Activated CD4-positive, alpha-beta T cell treated with anti-CD3 and anti-CD28 coated beads for 24 hours (primary cell): ENCODE data around the gene NAV1.
"Not testable (repeated sequence)": the region's sequence is repeated elsewhere in the genome, so short reads cannot be mapped to it uniquely, and the experiment has no call there.

Experiments used
- DNase-seq, 2 donors: peaks; one replicate each; pipeline ENCODE4 v3.0.0-alpha.2; 2020; ENCODE audit warnings: low read depth in 2 of 2

Gene NAV1

GRCh38 chr1:201538612-201539551 is at the start of gene NAV1:
TSS of gene NAV1 (plus strand) at chr1:201539127. CDS start at chr1:201622885, 83,758 bp downstream.
- DNase-seq = no peak

GRCh38 chr1:201489643-201490261 is 49.2 kb upstream of the NAV1 start:
- DNase-seq = no peak

- DNase-seq = no peak
These were observed 48.2 kb upstream of the NAV1 start for GRCh38 chr1:201490708-201491131.

- DNase-seq = no peak
These were observed 46.9 kb upstream of the NAV1 start for GRCh38 chr1:201491896-201492511.

DNA sequence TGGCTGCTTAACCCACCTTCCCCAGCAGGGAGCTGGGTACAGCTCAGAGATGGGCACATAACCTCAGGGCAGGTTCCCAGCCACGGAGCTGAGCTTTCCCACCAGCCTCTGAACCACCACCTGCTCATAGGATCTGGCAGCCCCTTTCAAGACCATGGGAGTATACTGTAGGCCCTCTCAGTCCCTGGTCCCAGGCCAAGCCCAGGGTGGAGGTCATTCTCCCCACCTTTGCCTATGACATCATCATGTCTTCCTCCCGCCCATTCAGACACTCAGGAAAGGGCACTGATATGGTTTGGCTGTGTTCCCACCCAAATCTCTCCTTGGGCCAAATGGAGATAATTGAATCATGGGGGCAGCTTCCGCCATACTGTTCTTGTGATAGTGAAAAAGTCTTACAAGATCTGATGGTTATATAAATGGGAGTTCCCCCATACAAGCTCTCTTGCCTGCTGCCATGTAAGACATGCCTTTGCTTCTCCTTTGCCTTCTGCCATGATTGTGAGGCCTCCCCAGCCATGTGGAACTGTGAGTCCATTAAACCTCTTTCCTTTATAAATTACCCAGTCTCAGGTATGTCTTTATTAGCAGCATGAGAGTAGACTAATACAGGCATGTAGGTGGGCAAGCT is 45.8 kb upstream of the NAV1 start:
- not testable (repeated sequence) for DNase-seq

- DNase-seq = no peak
These were observed 44.9 kb upstream of the NAV1 start for GRCh38 chr1:201493757-201494617.

- no peak for DNase-seq
These were observed 43.2 kb upstream of the NAV1 start for GRCh38 chr1:201495551-201496295.

- no peak for DNase-seq
These were observed 42.6 kb upstream of the NAV1 start for GRCh38 chr1:201496296-201496690.

DNA sequence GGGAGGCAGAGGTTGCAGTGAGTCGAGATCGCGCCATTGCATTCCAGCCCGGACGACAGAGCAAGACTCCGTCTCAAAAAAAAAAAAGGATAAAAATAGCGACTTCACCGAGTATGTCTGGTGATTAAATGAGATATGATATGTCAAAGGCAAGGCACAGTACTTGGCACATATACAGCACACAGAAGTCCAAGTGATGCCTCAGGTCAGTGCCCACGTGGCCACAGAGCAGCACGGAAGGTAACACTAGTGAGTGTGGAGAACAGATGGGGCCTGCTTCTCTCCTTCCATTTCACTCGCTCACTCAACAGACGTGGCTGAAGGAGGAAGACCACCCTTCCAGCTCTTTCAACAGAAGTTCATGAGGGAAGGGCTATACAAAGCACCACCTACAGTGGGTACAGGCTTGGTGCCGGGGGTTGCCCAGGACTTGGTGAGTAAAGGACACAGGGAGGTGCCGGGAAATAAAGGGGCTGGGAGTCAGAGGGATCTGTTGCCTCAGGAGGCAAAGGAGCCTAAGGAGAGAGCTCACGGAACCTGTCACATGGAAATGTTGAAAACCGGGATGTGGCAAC is 40.9 kb upstream of the NAV1 start:
- no peak for DNase-seq

DNA sequence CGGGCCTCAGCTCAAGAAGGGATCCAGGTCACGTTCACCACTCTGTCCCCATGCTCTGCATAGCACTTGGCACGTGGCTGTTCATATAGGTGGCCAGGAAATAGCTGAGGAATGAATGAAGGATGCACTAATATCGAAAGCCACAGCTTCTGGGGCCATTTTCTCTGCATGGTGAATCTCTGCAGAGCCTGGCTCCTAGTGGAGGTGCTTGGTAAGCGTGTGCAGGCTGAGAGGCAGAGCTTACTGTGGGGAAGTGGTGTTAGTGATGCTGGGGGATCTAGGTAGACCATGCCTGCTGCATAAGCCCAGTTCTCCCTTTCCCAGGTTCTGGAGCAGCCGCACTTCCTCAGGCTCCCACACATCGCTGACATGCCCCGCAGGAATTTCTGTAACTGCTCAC is 40.3 kb upstream of the NAV1 start:
- DNase-seq = no peak

DNA sequence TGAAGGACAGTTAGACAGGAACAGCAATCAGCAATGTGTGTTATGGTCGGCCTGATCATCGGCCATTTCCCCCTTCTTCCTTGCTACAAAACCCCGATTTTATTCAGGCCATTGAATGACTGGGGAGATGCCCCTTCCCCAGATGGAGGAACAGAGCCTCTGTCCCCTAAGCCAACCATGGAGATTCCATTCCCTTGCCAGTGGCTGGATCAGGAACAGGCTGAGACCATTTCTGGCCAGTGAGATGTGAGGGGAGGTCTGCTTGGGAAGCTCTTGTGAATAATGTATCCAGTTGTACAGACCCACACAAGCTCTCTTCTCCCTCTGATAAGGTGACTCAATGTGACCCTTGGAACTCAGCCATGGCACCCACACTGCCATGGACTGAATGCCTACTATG is 39.7 kb upstream of the NAV1 start:
- no peak for DNase-seq

DNA sequence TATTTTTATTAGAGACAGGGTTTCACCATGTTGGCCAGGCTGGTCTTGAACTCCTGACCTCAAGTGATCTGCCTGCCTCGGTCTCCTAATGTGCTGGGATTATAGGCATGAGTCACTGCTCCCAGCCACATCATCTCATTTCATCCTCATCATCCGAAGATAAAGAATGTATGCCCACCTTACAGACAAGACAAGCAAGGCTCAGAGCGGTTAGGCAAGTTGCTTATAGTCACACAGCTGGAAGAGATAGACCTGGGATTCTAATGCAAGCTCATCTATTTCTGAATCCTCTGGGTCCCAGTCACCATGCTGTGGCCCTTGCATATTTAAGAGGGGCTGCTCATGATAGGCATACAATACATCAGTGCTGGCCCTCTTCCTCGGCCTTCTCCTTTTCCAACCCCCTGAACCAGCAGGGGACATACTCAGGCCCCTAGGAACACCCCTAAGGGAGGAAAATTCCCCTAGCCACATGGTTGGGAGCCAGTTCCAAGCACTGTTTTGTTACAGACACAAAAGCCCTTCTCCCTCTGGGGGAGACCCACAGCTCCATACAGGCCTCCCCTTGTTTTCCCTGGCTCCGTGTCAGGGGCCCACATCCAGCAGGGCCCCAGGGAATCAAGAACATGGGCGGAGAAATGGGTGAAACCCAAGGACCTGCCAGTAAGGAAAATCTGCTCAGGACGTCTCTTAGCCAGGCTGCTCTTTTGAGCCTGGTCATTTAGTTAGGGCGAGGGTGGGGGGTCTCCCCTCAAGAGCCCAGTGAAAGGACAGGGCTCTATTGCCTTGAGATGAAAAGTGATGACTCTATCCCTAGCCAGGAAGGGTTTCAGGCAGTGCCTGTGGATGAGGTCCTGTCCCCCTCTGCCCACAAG is 38.9 kb upstream of the NAV1 start:
- no peak for DNase-seq

DNA sequence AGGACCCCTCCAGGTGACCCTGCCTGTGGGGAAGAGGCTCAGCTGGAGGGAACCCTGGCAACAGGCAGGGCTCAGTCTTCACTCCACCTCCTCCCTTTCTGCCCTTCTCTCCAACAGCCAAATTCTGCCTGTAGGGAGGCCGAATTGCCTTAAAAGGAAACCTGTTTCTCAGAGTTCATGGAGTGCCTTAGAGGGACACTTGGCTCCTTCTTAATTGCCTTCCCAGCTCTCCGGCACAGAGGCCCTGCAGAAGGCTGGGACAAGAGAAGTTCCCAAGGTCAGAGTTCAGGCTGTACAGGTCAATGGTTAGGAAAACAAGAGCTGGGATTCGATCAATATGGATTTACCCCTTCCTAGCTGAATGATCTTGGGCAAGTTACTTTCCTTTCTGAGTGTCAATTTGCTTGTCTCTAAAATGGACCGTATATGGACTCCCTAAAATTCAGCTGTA is 38.2 kb upstream of the NAV1 start:
- no peak for DNase-seq

- DNase-seq = no peak
These were observed 37.8 kb upstream of the NAV1 start for GRCh38 chr1:201501144-201501543.

- DNase-seq = no peak
These were observed 37.0 kb upstream of the NAV1 start for GRCh38 chr1:201501812-201502510.

GRCh38 chr1:201502511-201502857 is 36.4 kb upstream of the NAV1 start:
- DNase-seq = no peak

GRCh38 chr1:201503397-201504176 is 35.3 kb upstream of the NAV1 start:
- DNase-seq = no peak

DNA sequence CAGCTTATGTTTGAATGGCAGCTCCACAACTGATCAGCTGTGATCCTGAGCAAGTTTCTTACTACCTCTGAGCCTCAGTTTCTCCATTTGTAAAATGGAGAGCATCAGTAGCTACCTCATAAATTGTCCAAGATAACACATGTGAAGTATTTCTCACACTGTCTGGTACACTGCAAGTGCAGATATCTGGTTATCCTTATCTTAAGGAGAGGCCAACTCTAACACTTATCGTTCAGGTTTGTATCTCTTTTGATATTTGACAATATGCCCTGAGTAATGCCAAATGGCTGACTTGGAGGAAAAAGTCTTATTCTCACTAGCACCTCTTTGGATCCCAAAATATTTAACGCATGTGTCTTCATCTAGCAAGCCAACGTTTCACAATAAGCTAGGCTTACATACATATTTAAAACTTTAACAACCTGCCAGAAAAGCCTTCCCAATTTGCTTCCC is 34.7 kb upstream of the NAV1 start:
- DNase-seq = no peak
